ENCODE measurements around the gene SKI. TPM values are rescaled to one million over a fixed set of nuclear protein-coding genes. Genes with fewer than 3 reads are reported as not detected.

Gene SKI
- total and polyA plus RNA-seq, 5 donors from 2014 or later, result 0.25 to 218 (median 0.35) TPM

GRCh38 chr1:2189459-2190425 is 38.4 kb upstream of the SKI start:
- ATAC-seq (ENCODE audit: low read depth in 2 of 2), result peak; percentile 85 to 89
- peaks cover 0 to 21% (median 7%) of the 10 kb centered on the region in 4 donors for H3K4me1 Mint-ChIP-seq
- no peak overlapping the region for H3K4me3 ChIP-seq (ENCODE audit: low read depth, low read length)

GRCh38 chr1:2190491-2190976 is 37.6 kb upstream of the SKI start:
- Mint-ChIP-seq H3K27me3 (no peaks in the 10 kb centered on the region), H3K4me1 (peaks cover 0 to 21% (median 7%) of the 10 kb centered on the region in 4 donors), H3K4me3 (peak overlapping the region in 3 of 4 donors; percentile 33 to 71 (median 71)), H3K36me3 (peaks cover 2% of the 10 kb centered on the region), H3K9me3 (no peaks in the 10 kb centered on the region), H3K27ac (no peak overlapping the region)
- Histone ChIP-seq H3K4me1 (ENCODE audit: control insufficient read depth, insufficient read depth, low read length, poor library complexity, severe bottlenecking) (peaks cover 22% of the 10 kb centered on the region), H3K27me3 (ENCODE audit: control insufficient read depth, insufficient read depth, low read length) (no peaks in the 10 kb centered on the region), H3K27ac (ENCODE audit: insufficient read depth, low read length, poor library complexity, severe bottlenecking) (peak overlapping the region; percentile 71), H3K9me3 (ENCODE audit: control insufficient read depth in 2 of 2, low read length in 2 of 2) (no peaks in the 10 kb centered on the region), H3K36me3 (ENCODE audit: control insufficient read depth, insufficient read depth, low read length) (no peaks in the 10 kb centered on the region), H3K4me3 (ENCODE audit: low read depth, low read length) (no peak overlapping the region)
- DNase-seq, result no peak
- no peak for ATAC-seq (ENCODE audit: low read depth in 2 of 2)

More at GRCh38 chr1:2189459-2190425, 38.4 kb upstream of the SKI start:
- H3K36me3 ChIP-seq (ENCODE audit: control insufficient read depth, insufficient read depth, low read length), result peaks cover 6% of the 10 kb centered on the region
- Mint-ChIP-seq H3K9me3 (no peaks in the 10 kb centered on the region), H3K4me3 (peak overlapping the region; percentile 76 to 92 (median 83)), H3K27me3 (no peaks in the 10 kb centered on the region), H3K27ac (peak overlapping the region; percentile 92 to 97 (median 97)), H3K36me3 (peaks cover 5% of the 10 kb centered on the region)
- peak; percentile 83 to 91 (median 89) for DNase-seq
- no peaks in the 10 kb centered on the region for H3K9me3 ChIP-seq (ENCODE audit: control insufficient read depth in 2 of 2, low read length in 2 of 2)
- H3K4me1 ChIP-seq (ENCODE audit: control insufficient read depth, insufficient read depth, low read length, poor library complexity, severe bottlenecking), result peaks cover 15% of the 10 kb centered on the region
- H3K27ac ChIP-seq (ENCODE audit: insufficient read depth, low read length, poor library complexity, severe bottlenecking), result peak overlapping the region; percentile 71
- no peaks in the 10 kb centered on the region for H3K27me3 ChIP-seq (ENCODE audit: control insufficient read depth, insufficient read depth, low read length)

- Mint-ChIP-seq H3K4me1 (peaks cover 0 to 21% (median 7%) of the 10 kb centered on the region in 4 donors), H3K27me3 (no peaks in the 10 kb centered on the region), H3K36me3 (no peaks in the 10 kb centered on the region), H3K9me3 (no peaks in the 10 kb centered on the region), H3K4me3 (peak overlapping the region; percentile 46 to 94 (median 77)), H3K27ac (peak overlapping the region in 2 of 3 donors; percentile 15 to 86)
- Histone ChIP-seq H3K4me1 (ENCODE audit: control insufficient read depth, insufficient read depth, low read length, poor library complexity, severe bottlenecking) (peaks cover 26% of the 10 kb centered on the region), H3K27me3 (ENCODE audit: control insufficient read depth, insufficient read depth, low read length) (no peaks in the 10 kb centered on the region), H3K9me3 (ENCODE audit: control insufficient read depth in 2 of 2, low read length in 2 of 2) (no peaks in the 10 kb centered on the region), H3K36me3 (ENCODE audit: control insufficient read depth, insufficient read depth, low read length) (no peaks in the 10 kb centered on the region), H3K27ac (ENCODE audit: insufficient read depth, low read length, poor library complexity, severe bottlenecking) (no peak overlapping the region), H3K4me3 (ENCODE audit: low read depth, low read length) (no peak overlapping the region)
- ATAC-seq (ENCODE audit: low read depth in 2 of 2), result no peak
- DNase-seq, result no peak
Observed at GRCh38 chr1:2192031-2192995, 35.8 kb upstream of the SKI start.

DNA sequence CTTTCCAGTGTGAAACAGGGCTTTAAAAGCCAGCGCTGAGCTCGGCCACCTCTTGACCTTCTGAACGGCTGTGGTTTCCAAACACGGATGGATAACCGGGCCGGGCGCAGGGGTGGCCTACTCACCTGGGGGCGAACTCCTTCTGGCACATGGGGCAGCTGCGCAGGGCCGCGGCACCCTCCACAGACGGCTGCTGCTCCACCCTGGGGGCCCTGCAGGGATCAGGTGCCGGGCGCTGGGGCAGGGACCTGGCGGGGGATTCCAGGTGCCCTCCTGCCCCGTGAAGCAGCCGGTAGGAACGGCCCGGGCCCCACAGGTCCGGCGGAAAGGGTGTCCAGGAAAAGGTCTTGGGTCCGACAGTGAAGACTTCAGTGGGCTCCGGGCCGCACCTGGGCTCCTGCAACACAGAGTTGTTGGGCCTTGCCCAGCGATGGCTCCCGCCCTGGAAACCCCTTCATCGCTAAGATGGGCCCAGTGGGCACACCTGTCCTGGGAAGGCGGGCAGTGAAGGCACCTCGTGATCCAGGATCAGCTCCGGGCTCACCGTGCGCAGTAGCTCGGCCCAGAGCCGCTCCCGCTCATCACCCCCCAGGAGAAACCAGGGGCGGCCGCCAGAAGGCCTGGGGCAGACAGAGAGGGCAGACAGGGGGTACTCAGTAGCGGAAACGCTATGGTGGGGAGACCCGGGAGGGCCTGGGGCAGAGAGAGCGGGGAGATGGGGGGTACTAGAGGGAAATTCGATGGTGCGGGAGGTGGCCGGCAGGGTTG is 34.4 kb upstream of the SKI start:
- Mint-ChIP-seq H3K4me3 (peak overlapping the region in 3 of 4 donors; percentile 52 to 69 (median 64)), H3K9me3 (no peaks in the 10 kb centered on the region), H3K27ac (peak overlapping the region in 1 of 3 donors; percentile 43), H3K36me3 (no peaks in the 10 kb centered on the region), H3K27me3 (no peaks in the 10 kb centered on the region), H3K4me1 (peaks cover 0 to 29% (median 7%) of the 10 kb centered on the region in 4 donors)
- Histone ChIP-seq H3K4me1 (ENCODE audit: control insufficient read depth, insufficient read depth, low read length, poor library complexity, severe bottlenecking) (peaks cover 33% of the 10 kb centered on the region), H3K27me3 (ENCODE audit: control insufficient read depth, insufficient read depth, low read length) (no peaks in the 10 kb centered on the region), H3K9me3 (ENCODE audit: control insufficient read depth in 2 of 2, low read length in 2 of 2) (no peaks in the 10 kb centered on the region), H3K4me3 (ENCODE audit: low read depth, low read length) (no peak overlapping the region), H3K27ac (ENCODE audit: insufficient read depth, low read length, poor library complexity, severe bottlenecking) (peak overlapping the region; percentile 5), H3K36me3 (ENCODE audit: control insufficient read depth, insufficient read depth, low read length) (no peaks in the 10 kb centered on the region)
- no peak for ATAC-seq (ENCODE audit: low read depth in 2 of 2)
- no peak for DNase-seq

DNA sequence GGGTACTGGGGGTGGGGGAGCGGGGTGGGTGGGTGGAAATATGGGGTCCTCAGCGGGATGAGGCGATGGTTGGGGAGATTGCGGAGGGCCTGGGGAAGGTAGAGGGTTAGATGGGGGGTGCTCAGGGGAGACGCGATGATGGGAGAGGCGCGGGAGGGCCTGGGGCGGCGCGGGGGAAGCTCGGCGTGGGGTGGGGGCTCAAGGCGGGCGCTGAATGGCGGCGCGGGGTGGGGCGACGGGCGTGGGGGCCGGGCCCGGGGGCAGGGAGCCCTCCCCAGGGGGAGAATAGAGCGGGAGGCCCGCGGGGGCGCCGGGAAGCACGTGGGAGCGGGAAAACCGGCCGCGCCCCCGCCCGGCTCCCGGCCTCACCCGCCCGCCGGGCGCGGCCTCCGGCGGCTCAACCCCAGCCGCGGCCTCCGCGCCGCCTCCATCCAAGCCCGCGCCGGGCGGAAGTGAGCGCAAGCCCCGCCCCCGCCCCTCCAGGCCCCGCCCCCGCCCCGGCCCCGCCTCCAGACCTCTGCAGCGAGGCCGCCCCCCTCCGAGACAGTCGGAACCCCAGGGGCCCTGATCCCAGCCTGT is 33.7 kb upstream of the SKI start, which contains the start of gene FAAP20:
FAAP20 (minus strand) TSS at position 454 of the 579 bp plus-strand sequence; CDS start at position 431, 23 bp downstream.
- Histone ChIP-seq H3K4me3 (ENCODE audit: low read depth, low read length) (peak within 1 kb of the TSS; percentile 59), H3K36me3 (ENCODE audit: control insufficient read depth, insufficient read depth, low read length) (no peaks in the 10 kb centered on the region), H3K27ac (ENCODE audit: insufficient read depth, low read length, poor library complexity, severe bottlenecking) (peak within 1 kb of the TSS; percentile 81), H3K4me1 (ENCODE audit: control insufficient read depth, insufficient read depth, low read length, poor library complexity, severe bottlenecking) (peaks cover 40% of the 10 kb centered on the region), H3K27me3 (ENCODE audit: control insufficient read depth, insufficient read depth, low read length) (no peaks in the 10 kb centered on the region), H3K9me3 (ENCODE audit: control insufficient read depth in 2 of 2, low read length in 2 of 2) (no peaks in the 10 kb centered on the region)
- H3K9me3 Mint-ChIP-seq, result no peaks in the 10 kb centered on the region
- H3K4me1 Mint-ChIP-seq, result peaks cover 0 to 33% (median 9%) of the 10 kb centered on the region in 4 donors
- H3K36me3 Mint-ChIP-seq, result no peaks in the 10 kb centered on the region
- H3K4me3 Mint-ChIP-seq, result peak within 1 kb of the TSS; percentile 87 to 96 (median 89)
- H3K27ac Mint-ChIP-seq, result peak within 1 kb of the TSS; percentile 79 to 93 (median 88)
- peak; percentile 58 to 59 for ATAC-seq (ENCODE audit: low read depth in 2 of 2)
- H3K27me3 Mint-ChIP-seq, result no peaks in the 10 kb centered on the region
- DNase-seq, result peak in 1 of 3 donors; percentile 64

DNA sequence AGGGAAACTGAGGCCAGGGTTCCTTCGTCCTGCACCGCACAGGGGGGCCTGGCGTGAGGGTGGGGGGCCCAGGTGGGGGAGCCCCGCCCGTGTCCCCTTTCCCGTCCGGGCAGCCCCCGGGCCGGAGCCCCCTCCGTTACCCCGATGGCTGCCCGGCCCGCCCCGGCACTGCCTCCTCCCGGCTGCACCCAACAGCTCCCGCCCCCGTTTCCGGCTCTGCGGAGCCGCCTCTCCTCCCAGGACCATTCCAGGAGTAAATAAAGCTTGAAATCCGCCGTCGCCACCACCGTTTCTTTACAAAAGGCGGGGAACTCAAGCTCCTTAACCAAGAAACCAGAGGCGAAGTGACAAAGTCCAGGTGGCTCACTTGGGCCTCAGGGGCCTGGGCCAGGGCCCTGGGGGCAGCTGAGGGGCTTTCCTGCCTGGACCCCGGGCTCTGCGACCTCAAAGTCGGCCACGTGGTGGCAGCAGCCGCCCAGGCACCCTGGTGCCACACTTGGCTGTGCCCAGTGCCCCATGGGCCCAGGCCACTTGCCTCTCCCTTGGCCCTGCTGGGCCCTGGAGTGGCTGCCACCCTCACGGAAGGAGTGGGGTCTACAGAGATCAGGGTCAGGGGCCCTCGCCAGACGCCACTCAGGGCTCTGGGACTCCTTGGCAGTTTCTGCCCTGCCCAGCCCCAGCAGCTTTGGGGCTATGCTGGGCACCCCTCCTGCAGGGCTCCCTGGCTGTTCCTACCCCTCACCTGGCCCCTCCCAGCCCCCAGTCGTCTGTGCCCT is 33.0 kb upstream of the SKI start:
- peaks cover 38% of the 10 kb centered on the region for H3K4me1 ChIP-seq (ENCODE audit: control insufficient read depth, insufficient read depth, low read length, poor library complexity, severe bottlenecking)
- Mint-ChIP-seq H3K36me3 (no peaks in the 10 kb centered on the region), H3K4me1 (peaks cover 0 to 38% (median 13%) of the 10 kb centered on the region in 4 donors), H3K27ac (peak overlapping the region; percentile 79 to 93 (median 88)), H3K27me3 (no peaks in the 10 kb centered on the region), H3K9me3 (no peaks in the 10 kb centered on the region), H3K4me3 (peak overlapping the region; percentile 87 to 96 (median 89))
- H3K27ac ChIP-seq (ENCODE audit: insufficient read depth, low read length, poor library complexity, severe bottlenecking), result peak overlapping the region; percentile 81
- no peaks in the 10 kb centered on the region for H3K9me3 ChIP-seq (ENCODE audit: control insufficient read depth in 2 of 2, low read length in 2 of 2)
- peak overlapping the region; percentile 59 for H3K4me3 ChIP-seq (ENCODE audit: low read depth, low read length)
- peak; percentile 76 to 77 for ATAC-seq (ENCODE audit: low read depth in 2 of 2)
- no peaks in the 10 kb centered on the region for H3K27me3 ChIP-seq (ENCODE audit: control insufficient read depth, insufficient read depth, low read length)
- H3K36me3 ChIP-seq (ENCODE audit: control insufficient read depth, insufficient read depth, low read length), result no peaks in the 10 kb centered on the region
- DNase-seq, result peak; percentile 81 to 93 (median 92)
